ENCODE data around the gene EVA1C. TPM values are rescaled to one million over a fixed set of nuclear protein-coding genes. Genes with fewer than 3 reads are reported as not detected.
"Not testable (repeated sequence)": the region's sequence is repeated elsewhere in the genome, so short reads cannot be mapped to it uniquely, and the experiment has no call there.

The EVA1C gene
- total RNA-seq, 3 donors from 2014 or later = 12.8 to 15.3 (median 14.7) TPM

DNA sequence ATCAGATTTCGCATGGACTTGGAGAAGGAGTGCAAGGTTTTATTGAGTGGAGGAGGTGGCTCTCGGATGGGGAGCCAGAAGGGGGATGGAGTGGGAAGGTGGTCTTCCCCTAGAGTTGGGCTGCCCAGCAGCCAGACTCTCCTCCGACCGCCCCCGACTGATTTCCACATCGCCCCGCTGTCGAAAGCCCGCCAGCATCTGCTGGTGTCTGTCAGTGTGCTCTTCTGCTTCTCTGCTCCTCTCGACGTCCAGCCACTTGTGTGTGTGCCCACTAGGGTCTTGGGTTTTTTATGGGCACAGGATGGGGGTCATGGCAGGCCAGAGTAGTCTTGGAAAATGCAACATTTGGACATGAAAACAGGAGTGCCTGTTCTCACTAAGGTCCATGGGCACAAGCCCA, 40.1 kb downstream of the EVA1C start:
- no peaks in the 10 kb centered on the region for H3K4me1 Mint-ChIP-seq (ENCODE audit: low read depth)
- H3K27me3 Mint-ChIP-seq (ENCODE audit: low read depth) = no peaks in the 10 kb centered on the region
- H3K36me3 Mint-ChIP-seq (ENCODE audit: insufficient read depth) = peaks cover 5% of the 10 kb centered on the region
- DNase-seq (no peak), ATAC-seq (no peak)
- H3K4me3 Mint-ChIP-seq = no peak overlapping the region
- no peaks in the 10 kb centered on the region for H3K9me3 Mint-ChIP-seq

DNA sequence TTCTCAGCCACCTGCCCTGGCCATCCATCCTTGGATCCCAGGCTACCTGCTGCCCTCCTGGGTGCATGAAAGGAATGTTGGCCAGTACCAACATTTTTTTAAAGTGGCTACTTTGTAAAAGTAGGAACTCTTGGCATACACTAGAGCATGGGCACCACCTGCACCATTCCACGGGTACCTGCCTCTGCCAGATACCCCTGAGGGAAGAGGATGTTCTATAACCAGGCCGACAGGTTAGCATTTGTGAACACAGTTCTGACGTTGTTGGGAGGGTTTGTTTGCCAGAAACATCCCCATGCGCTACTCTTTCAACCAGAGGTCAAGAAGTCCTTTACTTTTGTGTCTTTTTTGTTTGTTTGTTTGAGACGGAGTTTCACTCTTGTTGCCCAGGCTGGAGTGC, 43.0 kb downstream of the EVA1C start:
- no peaks in the 10 kb centered on the region for H3K27me3 Mint-ChIP-seq (ENCODE audit: low read depth)
- H3K36me3 Mint-ChIP-seq (ENCODE audit: insufficient read depth) = peaks cover 18% of the 10 kb centered on the region
- H3K9me3 Mint-ChIP-seq = no peaks in the 10 kb centered on the region
- no peaks in the 10 kb centered on the region for H3K4me1 Mint-ChIP-seq (ENCODE audit: low read depth)
- ATAC-seq (no peak), DNase-seq (no peak)
- H3K4me3 Mint-ChIP-seq = no peak overlapping the region

DNA sequence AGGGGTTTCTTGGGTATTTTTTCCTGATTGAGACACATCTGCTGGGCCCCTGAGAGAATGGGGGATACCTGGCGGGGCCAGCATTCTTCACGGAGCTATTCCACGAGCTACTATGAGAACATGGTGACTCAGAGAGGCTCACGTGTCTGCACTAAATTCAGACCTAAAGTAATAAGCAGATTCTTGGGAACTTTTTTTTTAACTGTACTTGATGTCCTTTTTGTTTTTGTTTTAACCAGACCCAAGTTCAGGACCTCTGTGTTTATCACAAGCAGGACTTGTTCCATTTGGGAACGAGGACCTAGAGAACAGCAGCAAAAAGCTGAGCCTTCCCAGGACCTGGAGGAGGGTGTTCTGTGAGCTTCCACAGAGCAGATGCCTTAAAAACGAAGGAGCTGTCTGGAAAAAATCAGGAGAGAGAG, 44.0 kb downstream of the EVA1C start:
- no peak for ATAC-seq
- Mint-ChIP-seq H3K36me3 (ENCODE audit: insufficient read depth) (peaks cover 20% of the 10 kb centered on the region), H3K4me1 (ENCODE audit: low read depth) (no peaks in the 10 kb centered on the region), H3K9me3 (no peaks in the 10 kb centered on the region), H3K4me3 (no peak overlapping the region), H3K27me3 (ENCODE audit: low read depth) (no peaks in the 10 kb centered on the region)
- no peak for DNase-seq

DNA sequence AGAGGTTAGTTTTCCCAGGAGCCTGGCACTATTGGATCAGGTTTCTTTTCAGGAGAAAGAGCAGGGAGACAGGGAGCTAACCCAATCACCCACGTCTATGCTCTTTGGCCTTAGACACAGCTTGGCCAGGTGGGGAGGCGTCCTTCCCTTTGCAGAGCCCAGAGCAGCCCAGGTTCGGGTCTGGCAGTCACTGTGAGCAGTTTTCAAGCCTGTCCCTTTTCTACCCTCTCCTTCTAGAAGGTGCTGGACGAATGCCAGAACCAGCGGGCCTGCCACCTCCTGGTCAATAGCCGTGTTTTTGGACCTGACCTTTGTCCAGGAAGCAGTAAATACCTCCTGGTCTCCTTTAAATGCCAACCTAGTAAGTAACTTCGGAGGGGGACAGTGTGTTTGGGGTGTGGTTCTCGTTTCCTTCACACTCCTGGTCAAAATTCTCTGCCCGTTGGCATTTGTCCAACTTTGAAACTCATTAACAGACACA, 44.9 kb downstream of the EVA1C start:
- DNase-seq = no peak
- Mint-ChIP-seq H3K27me3 (ENCODE audit: low read depth) (no peaks in the 10 kb centered on the region), H3K9me3 (no peaks in the 10 kb centered on the region), H3K4me3 (no peak overlapping the region), H3K4me1 (ENCODE audit: low read depth) (no peaks in the 10 kb centered on the region), H3K36me3 (ENCODE audit: insufficient read depth) (peaks cover 26% of the 10 kb centered on the region)
- no peak for ATAC-seq

DNA sequence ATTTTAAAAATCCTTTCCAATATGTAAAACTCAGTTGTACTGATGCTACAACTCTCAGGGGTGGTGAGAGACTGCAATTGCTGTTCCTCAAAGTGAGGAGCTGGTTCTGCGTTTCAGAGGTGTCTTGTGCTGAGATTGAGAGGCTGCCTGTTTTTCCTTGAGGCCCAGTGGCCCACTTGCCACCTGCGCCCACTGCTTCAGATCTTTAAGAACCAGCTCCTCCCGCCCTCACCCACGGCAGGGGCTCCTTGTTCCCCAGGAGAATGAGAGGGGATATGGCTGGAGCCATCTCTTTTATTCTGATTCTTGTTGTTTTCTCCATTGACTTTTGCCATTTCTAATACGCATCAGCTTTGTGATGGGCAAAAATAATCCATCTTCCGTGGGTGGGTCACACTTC, 45.5 kb downstream of the EVA1C start:
- H3K36me3 Mint-ChIP-seq (ENCODE audit: insufficient read depth) = peaks cover 28% of the 10 kb centered on the region

DNA sequence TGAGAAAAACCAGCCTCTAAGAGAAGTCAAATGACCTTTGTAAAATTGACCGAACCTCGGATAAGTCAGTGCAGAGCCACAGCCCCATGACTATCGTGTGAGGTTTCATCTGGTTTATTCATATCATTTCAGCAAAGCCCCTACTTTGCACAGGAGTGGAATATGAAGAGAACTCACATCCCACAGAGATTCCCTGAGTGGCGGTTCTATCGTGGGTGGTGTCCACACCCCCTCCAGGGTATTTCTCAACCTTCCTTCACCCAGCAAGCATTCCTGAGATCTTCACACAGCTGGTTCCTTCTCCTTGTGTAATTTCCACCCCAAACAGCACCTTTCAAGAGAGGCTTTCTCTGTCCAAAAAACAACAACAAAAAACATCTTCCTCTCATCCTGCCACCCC, 47.5 kb downstream of the EVA1C start:
- DNase-seq (no peak), ATAC-seq (no peak)
- Mint-ChIP-seq H3K9me3 (no peaks in the 10 kb centered on the region), H3K4me3 (no peak overlapping the region), H3K36me3 (ENCODE audit: insufficient read depth) (peaks cover 27% of the 10 kb centered on the region), H3K4me1 (ENCODE audit: low read depth) (no peaks in the 10 kb centered on the region), H3K27me3 (ENCODE audit: low read depth) (no peaks in the 10 kb centered on the region)

More for the DNA sequence above, 45.5 kb downstream of the EVA1C start:
- Mint-ChIP-seq H3K27me3 (ENCODE audit: low read depth) (no peaks in the 10 kb centered on the region), H3K9me3 (no peaks in the 10 kb centered on the region), H3K4me1 (ENCODE audit: low read depth) (no peaks in the 10 kb centered on the region), H3K4me3 (no peak overlapping the region)
- ATAC-seq = no peak
- DNase-seq = no peak

DNA sequence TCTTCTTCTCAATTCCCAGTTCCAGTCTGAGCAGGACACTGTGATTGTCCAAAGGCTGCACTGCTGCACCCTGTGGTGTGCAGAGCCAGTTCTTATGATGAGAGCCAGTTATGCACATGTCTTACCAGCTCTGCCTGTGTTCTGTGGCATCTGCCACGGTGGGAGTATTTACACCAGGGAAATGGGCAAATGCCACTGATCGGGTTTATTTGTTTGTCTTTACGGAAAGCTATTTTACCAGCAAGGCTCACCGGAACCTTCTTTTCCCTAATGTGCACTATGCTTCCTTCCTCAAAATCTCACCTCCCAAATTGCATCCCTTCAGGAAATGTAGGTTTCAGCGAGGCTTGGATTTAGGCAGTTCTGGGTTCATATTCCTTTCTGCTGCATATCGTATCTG, 49.0 kb downstream of the EVA1C start:
- H3K9me3 Mint-ChIP-seq = no peaks in the 10 kb centered on the region
- no peaks in the 10 kb centered on the region for H3K4me1 Mint-ChIP-seq (ENCODE audit: low read depth)
- ATAC-seq (no peak), DNase-seq (no peak)
- H3K4me3 Mint-ChIP-seq = no peak overlapping the region
- peaks cover 30% of the 10 kb centered on the region for H3K36me3 Mint-ChIP-seq (ENCODE audit: insufficient read depth)
- H3K27me3 Mint-ChIP-seq (ENCODE audit: low read depth) = no peaks in the 10 kb centered on the region

DNA sequence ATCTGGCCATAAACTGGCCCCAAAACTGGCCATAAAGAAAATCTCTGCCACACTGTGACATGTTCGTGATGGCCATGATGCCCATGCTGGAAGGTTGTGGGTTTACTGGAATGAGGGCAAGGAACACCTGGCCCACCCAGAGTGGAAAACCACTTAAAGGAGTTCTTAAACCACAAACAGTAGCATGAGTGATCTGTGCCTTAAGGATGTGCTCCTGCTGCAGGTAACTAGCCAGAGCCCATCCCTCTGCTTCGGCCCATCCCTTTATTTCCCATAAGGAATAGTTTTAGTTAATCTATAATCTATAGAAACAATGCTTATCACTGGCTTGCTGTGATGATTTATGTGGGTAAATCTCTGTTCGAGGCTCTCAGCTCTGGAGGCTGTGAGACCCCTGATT, 50.1 kb downstream of the EVA1C start:
- not testable (repeated sequence) for H3K4me3 Mint-ChIP-seq; H3K4me1 Mint-ChIP-seq (ENCODE audit: low read depth); H3K27me3 Mint-ChIP-seq (ENCODE audit: low read depth); DNase-seq; H3K9me3 Mint-ChIP-seq; ATAC-seq
- peaks cover 30% of the 10 kb centered on the region for H3K36me3 Mint-ChIP-seq (ENCODE audit: insufficient read depth)

DNA sequence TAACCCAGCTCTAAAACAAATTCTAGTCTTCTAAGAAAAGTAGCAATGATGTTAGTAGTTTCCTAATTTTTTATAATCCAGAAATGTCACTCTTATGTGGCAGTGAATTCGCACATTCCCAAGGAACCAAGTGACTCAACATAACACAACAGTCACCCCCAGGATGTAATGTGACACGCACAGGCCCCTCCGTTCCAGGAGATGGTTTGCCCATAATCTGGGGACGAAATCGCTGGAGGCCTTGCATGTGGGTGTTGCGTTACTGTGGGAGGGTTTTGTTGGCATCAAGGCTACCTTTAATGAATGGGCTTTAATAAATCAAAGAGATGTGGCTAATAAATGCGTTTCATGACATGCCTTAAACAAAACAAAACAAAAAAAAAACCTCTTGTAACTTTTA, 50.9 kb downstream of the EVA1C start:
- ATAC-seq = no peak
- Mint-ChIP-seq H3K27me3 (ENCODE audit: low read depth) (no peaks in the 10 kb centered on the region), H3K4me3 (no peak overlapping the region), H3K4me1 (ENCODE audit: low read depth) (no peaks in the 10 kb centered on the region), H3K36me3 (ENCODE audit: insufficient read depth) (peaks cover 28% of the 10 kb centered on the region), H3K9me3 (no peaks in the 10 kb centered on the region)
- no peak for DNase-seq

DNA sequence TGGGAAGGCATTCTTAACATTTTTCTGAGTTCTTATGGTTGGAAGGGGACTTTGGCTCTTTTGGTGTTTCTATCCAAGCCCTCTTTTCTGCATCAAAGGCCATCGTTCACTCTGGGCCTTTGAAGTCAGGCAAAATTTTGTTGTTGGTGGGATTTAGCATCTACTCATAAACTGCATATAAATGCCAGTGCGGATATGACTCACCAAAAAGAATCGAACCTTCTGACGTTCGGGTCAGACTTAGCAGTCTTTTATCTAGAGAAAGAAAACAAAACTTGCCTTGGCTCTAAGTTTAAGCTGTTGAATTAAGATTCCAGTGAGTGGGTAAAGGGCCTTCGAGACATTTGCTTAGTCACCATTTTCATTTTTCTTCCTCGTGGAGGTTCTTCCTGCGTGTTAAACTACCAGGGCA, 51.4 kb downstream of the EVA1C start:
- Mint-ChIP-seq H3K36me3 (ENCODE audit: insufficient read depth) (peaks cover 28% of the 10 kb centered on the region), H3K9me3 (no peaks in the 10 kb centered on the region), H3K4me3 (no peak overlapping the region), H3K27me3 (ENCODE audit: low read depth) (no peaks in the 10 kb centered on the region), H3K4me1 (ENCODE audit: low read depth) (no peaks in the 10 kb centered on the region)
- DNase-seq (no peak), ATAC-seq (no peak)

DNA sequence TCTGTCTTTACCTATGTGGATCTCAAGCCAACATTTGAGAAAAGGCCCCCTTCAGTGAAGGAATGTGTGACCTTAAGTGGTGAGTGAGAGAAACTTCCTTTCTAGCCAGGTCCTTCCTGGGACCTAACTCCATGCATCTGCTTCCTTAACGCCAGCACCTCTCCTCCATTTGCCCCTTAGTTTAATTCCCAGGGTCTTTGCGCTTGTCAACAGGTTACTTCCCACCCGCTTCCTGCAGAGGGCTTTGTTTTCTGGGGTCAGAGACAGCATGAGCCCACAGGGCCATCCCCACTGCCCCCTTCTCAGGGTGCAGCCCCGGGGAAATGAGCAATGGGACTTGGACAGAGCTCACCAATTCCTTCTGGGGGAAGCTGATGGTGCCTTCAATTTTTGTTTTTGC, 54.8 kb downstream of the EVA1C start:
- Mint-ChIP-seq H3K9me3 (no peaks in the 10 kb centered on the region), H3K27me3 (ENCODE audit: low read depth) (no peaks in the 10 kb centered on the region), H3K4me3 (no peak overlapping the region), H3K4me1 (ENCODE audit: low read depth) (no peaks in the 10 kb centered on the region), H3K36me3 (ENCODE audit: insufficient read depth) (peaks cover 11% of the 10 kb centered on the region)
- ATAC-seq (no peak), DNase-seq (no peak)

DNA sequence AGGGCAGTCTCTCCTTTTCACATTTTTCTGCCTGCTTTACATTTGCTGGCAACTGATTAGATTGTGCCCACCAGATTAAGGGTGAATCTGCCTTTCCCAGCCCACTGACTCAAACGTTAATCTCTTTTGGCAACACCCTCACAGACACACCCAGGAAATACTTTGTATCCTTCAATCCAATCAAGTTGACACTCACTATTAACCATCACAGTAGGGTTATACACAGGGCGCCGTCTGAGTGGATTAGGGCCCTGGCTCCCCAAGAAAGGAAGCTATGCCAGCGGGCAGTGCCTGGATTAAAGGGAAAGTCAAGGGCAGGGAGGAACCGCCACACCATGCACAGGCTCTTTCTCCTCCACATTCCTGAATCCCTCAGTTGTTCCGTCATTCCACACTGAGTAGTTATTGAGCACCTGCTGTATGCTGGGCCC, 56.2 kb downstream of the EVA1C start:
- no peaks in the 10 kb centered on the region for H3K4me1 Mint-ChIP-seq (ENCODE audit: low read depth)
- H3K27me3 Mint-ChIP-seq (ENCODE audit: low read depth) = no peaks in the 10 kb centered on the region
- peaks cover 11% of the 10 kb centered on the region for H3K36me3 Mint-ChIP-seq (ENCODE audit: insufficient read depth)
- DNase-seq = no peak
- no peak overlapping the region for H3K4me3 Mint-ChIP-seq
- ATAC-seq = no peak
- H3K9me3 Mint-ChIP-seq = no peaks in the 10 kb centered on the region

DNA sequence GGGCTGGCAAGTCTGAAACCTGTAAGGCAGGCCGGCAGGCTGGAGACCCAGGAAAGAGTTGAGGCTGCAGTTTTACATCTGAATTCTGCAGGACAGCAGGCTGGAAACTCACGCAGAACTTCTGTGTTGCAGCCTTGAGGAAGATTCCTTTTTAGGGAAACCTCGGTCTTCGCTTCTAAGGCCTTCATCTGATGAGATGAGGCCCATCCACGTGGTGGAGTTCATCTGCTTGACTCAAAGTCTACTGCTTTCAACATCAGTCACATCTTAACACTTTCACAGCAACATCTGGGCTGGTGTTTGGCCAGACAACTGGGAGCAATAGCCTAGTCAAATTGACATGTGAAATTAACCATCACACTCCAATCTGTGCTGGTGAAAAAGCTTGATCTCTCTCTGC, 57.1 kb downstream of the EVA1C start:
- no peak overlapping the region for H3K4me3 Mint-ChIP-seq

DNA sequence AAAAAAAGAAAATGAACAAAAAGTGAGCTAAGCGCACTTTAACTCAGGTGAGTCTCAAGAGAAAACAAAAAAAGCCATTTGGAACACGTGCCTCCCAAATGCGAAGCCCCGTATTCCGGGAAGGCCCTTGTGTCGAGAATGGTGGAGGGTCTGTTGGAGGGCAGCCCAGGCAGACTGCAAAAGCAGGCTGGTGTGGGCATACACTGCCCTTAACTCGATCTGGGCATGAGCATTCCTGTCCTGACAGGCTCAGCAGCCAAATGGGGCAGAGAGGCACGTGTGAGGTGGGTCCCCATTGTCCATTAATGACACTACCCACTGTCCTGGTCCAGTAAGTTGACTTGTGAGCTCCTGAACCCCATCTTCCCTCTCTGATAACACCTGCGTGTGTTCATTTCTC, 57.7 kb downstream of the EVA1C start:
- ATAC-seq = no peak
- H3K9me3 Mint-ChIP-seq = no peaks in the 10 kb centered on the region
- no peaks in the 10 kb centered on the region for H3K4me1 Mint-ChIP-seq (ENCODE audit: low read depth)
- no peak for DNase-seq
- no peak overlapping the region for H3K4me3 Mint-ChIP-seq
- H3K36me3 Mint-ChIP-seq (ENCODE audit: insufficient read depth) = peaks cover 10% of the 10 kb centered on the region
- no peaks in the 10 kb centered on the region for H3K27me3 Mint-ChIP-seq (ENCODE audit: low read depth)

More for the DNA sequence above, 57.1 kb downstream of the EVA1C start:
- peaks cover 14% of the 10 kb centered on the region for H3K36me3 Mint-ChIP-seq (ENCODE audit: insufficient read depth)
- ATAC-seq = no peak
- H3K9me3 Mint-ChIP-seq = no peaks in the 10 kb centered on the region
- H3K27me3 Mint-ChIP-seq (ENCODE audit: low read depth) = no peaks in the 10 kb centered on the region
- DNase-seq = no peak
- no peaks in the 10 kb centered on the region for H3K4me1 Mint-ChIP-seq (ENCODE audit: low read depth)

DNA sequence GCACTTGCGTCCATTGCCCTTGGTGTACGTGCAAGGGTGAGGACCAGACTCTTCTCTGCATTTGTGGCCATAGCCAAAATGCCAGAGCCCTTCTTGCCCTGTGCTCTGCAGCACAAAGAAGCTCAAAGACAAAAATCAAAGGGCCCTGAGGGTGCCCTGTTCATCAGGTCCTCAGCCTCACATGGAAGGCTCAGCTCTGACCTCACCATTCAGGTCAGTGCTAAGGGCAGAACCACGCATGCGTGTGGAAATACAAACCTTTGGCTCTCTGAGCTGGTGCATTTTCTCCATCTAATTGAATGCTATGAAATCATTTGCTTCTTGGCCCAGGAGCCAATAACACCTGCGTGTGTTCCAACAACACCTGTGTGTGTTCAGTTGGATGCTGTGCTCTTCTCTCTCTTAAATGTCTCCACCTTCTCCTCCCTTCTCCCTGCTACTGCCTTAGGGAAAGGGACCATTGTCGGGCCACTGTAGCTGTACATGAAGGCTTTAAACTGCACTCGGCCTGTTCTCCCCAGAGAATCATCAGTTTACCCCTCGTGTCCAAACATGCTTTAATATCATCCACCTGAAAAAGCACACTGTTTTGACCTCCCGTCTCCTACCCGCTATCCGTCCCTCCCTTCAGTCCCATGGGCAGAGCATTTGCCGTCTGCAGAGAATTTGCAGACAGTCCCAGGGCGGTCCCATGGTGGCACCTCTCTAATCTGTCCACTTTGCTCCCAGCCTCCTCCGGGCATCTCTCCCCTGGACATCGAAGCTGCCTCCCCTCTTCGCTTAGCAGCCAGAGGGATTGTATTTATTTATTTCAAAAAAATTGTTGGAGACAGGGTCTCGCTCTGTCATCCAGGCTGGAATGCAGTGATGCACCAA, 60.6 kb downstream of the EVA1C start:
- Mint-ChIP-seq H3K4me1 (ENCODE audit: low read depth) (no peaks in the 10 kb centered on the region), H3K4me3 (no peak overlapping the region), H3K9me3 (no peaks in the 10 kb centered on the region), H3K36me3 (ENCODE audit: insufficient read depth) (peaks cover 11% of the 10 kb centered on the region), H3K27me3 (ENCODE audit: low read depth) (no peaks in the 10 kb centered on the region)
- DNase-seq (no peak), ATAC-seq (no peak)

Data from activated T-cell treated with anti-CD3 and anti-CD28 coated beads, Interleukin-2, amount 50 U/mL, for 4 hours (primary cell).